PC-9 (cell line): ENCODE results near the gene DKK3.

Experiments used
- EZH2 ChIP-seq: fragments of 200-600 bp; sonication (generic); IDR thresholded peaks from 2 replicates; pipeline ENCODE4 v1.8.0; 2017; ENCODE audit warnings: antibody characterized with exemption, low read depth
- TF ChIP-seq, protein P1 (sequence below): fragments of 200-600 bp; sonication (generic); conservative IDR thresholded peaks from 2 replicates; pipeline ENCODE4 v1.6.1; 2017; ENCODE audit warnings: mixed run types, antibody characterized with exemption, mild to moderate bottlenecking, moderate library complexity

GRCh38 chr11:11970556-11970955 lies 37.9 kb downstream of the DKK3 start:
- TF ChIP-seq, protein P1, sequence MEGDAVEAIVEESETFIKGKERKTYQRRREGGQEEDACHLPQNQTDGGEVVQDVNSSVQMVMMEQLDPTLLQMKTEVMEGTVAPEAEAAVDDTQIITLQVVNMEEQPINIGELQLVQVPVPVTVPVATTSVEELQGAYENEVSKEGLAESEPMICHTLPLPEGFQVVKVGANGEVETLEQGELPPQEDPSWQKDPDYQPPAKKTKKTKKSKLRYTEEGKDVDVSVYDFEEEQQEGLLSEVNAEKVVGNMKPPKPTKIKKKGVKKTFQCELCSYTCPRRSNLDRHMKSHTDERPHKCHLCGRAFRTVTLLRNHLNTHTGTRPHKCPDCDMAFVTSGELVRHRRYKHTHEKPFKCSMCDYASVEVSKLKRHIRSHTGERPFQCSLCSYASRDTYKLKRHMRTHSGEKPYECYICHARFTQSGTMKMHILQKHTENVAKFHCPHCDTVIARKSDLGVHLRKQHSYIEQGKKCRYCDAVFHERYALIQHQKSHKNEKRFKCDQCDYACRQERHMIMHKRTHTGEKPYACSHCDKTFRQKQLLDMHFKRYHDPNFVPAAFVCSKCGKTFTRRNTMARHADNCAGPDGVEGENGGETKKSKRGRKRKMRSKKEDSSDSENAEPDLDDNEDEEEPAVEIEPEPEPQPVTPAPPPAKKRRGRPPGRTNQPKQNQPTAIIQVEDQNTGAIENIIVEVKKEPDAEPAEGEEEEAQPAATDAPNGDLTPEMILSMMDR = no peak
- TF ChIP-seq EZH2 = no peak
